IMR-90 (cell line): ENCODE data around the gene MAGI1. TPM values are rescaled to one million over a fixed set of nuclear protein-coding genes. Genes with fewer than 3 reads are reported as not detected.

Experiments
- ATAC-seq: fragments of 200-7000 bp; cut with Tn5 transposase; 2 replicates; pipeline ENCODE4 v1.9.1; 2020; ENCODE audit warnings: low read depth, mild to moderate bottlenecking, moderate library complexity
- BruUV-seq: library from RNA; stranded (reverse); fragments of 400-500 nt; replicated peaks from 2 replicates; lab custom pipeline; 2021; lab: Mats Ljungman, UMichigan
- CTCF ChIA-PET: fragments of 300-600 bp; formaldehyde crosslinking; extraction: SDS; loops from one replicate; lab custom pipeline; 2021; ENCODE audit warnings: antibody characterized with exemption; lab: Yijun Ruan, JAX
- POLR2A ChIA-PET: fragments of 300-600 bp; sonication (Branson Sonifier 250); formaldehyde crosslinking; loops from one replicate; lab custom pipeline; 2022; ENCODE audit warnings: antibody characterized with exemption; ENCODE audit not compliant: unreplicated experiment; lab: Charles Lee
- DNase-seq: peaks from one replicate; pipeline ENCODE4 v3.0.0; 2013
- H2AFZ ChIP-seq: replicated peaks from 2 replicates; pipeline ENCODE3; 2013; ENCODE audit warnings: low read length, mild to moderate bottlenecking; ENCODE audit not compliant: poor library complexity
- H2AK5ac ChIP-seq: 2 replicates; pipeline ENCODE4 v1.6.1; 2013; ENCODE audit warnings: low read depth, low read length, inconsistent platforms
- H2AK9ac ChIP-seq: replicated peaks from 2 replicates; pipeline ENCODE3; 2013; ENCODE audit warnings: mild to moderate bottlenecking, low read depth, low read length, moderate library complexity; ENCODE audit not compliant: poor library complexity
- H2BK120ac ChIP-seq: 2 replicates; pipeline ENCODE4 v1.6.1; 2013; ENCODE audit warnings: low read depth, low read length, inconsistent platforms
- H2BK15ac ChIP-seq: 3 replicates; pipeline ENCODE4 v1.6.1; 2013; ENCODE audit warnings: low read depth, low read length, inconsistent platforms
- H2BK20ac ChIP-seq: 2 replicates; pipeline ENCODE4 v1.6.1; 2013; ENCODE audit warnings: low read depth, mild to moderate bottlenecking, inconsistent platforms, low read length, moderate library complexity
- H2BK5ac ChIP-seq: 2 replicates; pipeline ENCODE4 v1.6.1; 2013; ENCODE audit warnings: mild to moderate bottlenecking, low read depth, low read length, inconsistent platforms; ENCODE audit not compliant: poor library complexity, severe bottlenecking
- H3K14ac ChIP-seq: replicated peaks from 2 replicates; pipeline ENCODE4 v1.6.1; 2013; ENCODE audit warnings: low read depth, low read length, inconsistent platforms
- H3K18ac ChIP-seq: 2 replicates; pipeline ENCODE4 v1.6.1; 2013; ENCODE audit warnings: low read depth, low read length, control low read depth
- H3K23ac ChIP-seq: 2 replicates; pipeline ENCODE4 v1.6.1; 2013; ENCODE audit warnings: low read depth, low read length, inconsistent platforms
- H3K27ac ChIP-seq: 2 replicates; pipeline ENCODE4 v1.5.1; 2013; ENCODE audit warnings: mild to moderate bottlenecking, control low read depth, low read length; ENCODE audit not compliant: insufficient read depth
- H3K27me3 ChIP-seq: 2 replicates; pipeline ENCODE4 v1.6.1; 2013; ENCODE audit warnings: low read length; ENCODE audit not compliant: control insufficient read depth, insufficient read depth
- H3K36me3 ChIP-seq: 2 replicates; pipeline ENCODE4 v1.6.1; 2013; ENCODE audit warnings: low read length, mixed read lengths; ENCODE audit not compliant: control insufficient read depth, insufficient read depth
- H3K4ac ChIP-seq: 2 replicates; pipeline ENCODE4 v1.6.1; 2013; ENCODE audit warnings: low read depth, low read length, inconsistent platforms
- H3K4me1 ChIP-seq: 2 replicates; pipeline ENCODE4 v1.6.1; 2013; ENCODE audit warnings: low read length, mixed read lengths; ENCODE audit not compliant: control insufficient read depth, insufficient read depth
- H3K4me2 ChIP-seq: 2 replicates; pipeline ENCODE4 v1.6.1; 2013; ENCODE audit warnings: low read depth, mild to moderate bottlenecking, control low read depth, low read length, moderate library complexity
- H3K4me3 ChIP-seq: 2 replicates; pipeline ENCODE4 v1.5.1; 2013; ENCODE audit warnings: low read depth, mild to moderate bottlenecking, control low read depth, low read length, moderate library complexity; ENCODE audit not compliant: insufficient read depth
- H3K56ac ChIP-seq: 2 replicates; pipeline ENCODE4 v1.6.1; 2013; ENCODE audit warnings: low read length, inconsistent platforms; ENCODE audit not compliant: insufficient read depth; ENCODE audit errors: extremely low read depth
- H3K79me1 ChIP-seq, 2 experiments: 2 replicates each; pipeline ENCODE4 v1.6.1; 2013; ENCODE audit warnings: low read length in 2 of 2, inconsistent platforms in 1 of 2, low read depth in 1 of 2
- H3K9ac ChIP-seq: 2 replicates; pipeline ENCODE4 v1.6.1; 2013; ENCODE audit warnings: low read depth, low read length, control low read depth
- H3K9me1 ChIP-seq: 2 replicates; pipeline ENCODE4 v1.6.1; 2013; ENCODE audit warnings: low read length, inconsistent platforms; ENCODE audit not compliant: insufficient read depth
- H3K9me3 ChIP-seq: 2 replicates; pipeline ENCODE4 v1.6.1; 2013; ENCODE audit warnings: low read length; ENCODE audit not compliant: control insufficient read depth, insufficient read depth
- H4K20me1 ChIP-seq: 2 replicates; pipeline ENCODE4 v1.6.1; 2013; ENCODE audit warnings: low read length, inconsistent platforms; ENCODE audit not compliant: insufficient read depth
- H4K5ac ChIP-seq: 2 replicates; pipeline ENCODE4 v1.6.1; 2013; ENCODE audit warnings: mild to moderate bottlenecking, low read depth, low read length, control low read depth
- H4K8ac ChIP-seq, 2 experiments: 2 replicates each; pipeline ENCODE4 v1.6.1; 2013; ENCODE audit warnings: low read depth in 2 of 2, low read length in 2 of 2, control low read depth in 1 of 2, inconsistent platforms in 1 of 2
- H4K91ac ChIP-seq: 2 replicates; pipeline ENCODE4 v1.6.1; 2013; ENCODE audit warnings: low read depth, low read length, inconsistent platforms; ENCODE audit not compliant: insufficient read depth
- BHLHE40 ChIP-seq: fragments of 150-350 bp; IDR thresholded peaks from 2 replicates; pipeline ENCODE4 v1.6.1; 2016; ENCODE audit warnings: mild to moderate bottlenecking, low read depth, low read length
- CEBPB ChIP-seq: IDR thresholded peaks from 2 replicates; pipeline ENCODE4 v1.6.1; 2012; ENCODE audit warnings: low read depth, low read length, improper control_type of control experiment
- CHD1 ChIP-seq: IDR thresholded peaks from 2 replicates; pipeline ENCODE4 v1.6.1; 2012; ENCODE audit warnings: low read depth, low read length, improper control_type of control experiment
- ELK1 ChIP-seq: fragments of 150-350 bp; IDR thresholded peaks from 2 replicates; pipeline ENCODE4 v1.6.1; 2016; ENCODE audit warnings: low read depth, mild to moderate bottlenecking, low read length, moderate library complexity, borderline replicate concordance
- FOS ChIP-seq: fragments of 150-350 bp; IDR thresholded peaks from 2 replicates; pipeline ENCODE4 v1.6.1; 2016; ENCODE audit warnings: low read depth, low read length
- MAFK ChIP-seq: IDR thresholded peaks from 2 replicates; pipeline ENCODE4 v1.6.1; 2012; ENCODE audit warnings: low read depth, low read length, improper control_type of control experiment
- MAZ ChIP-seq: IDR thresholded peaks from 2 replicates; pipeline ENCODE4 v1.6.1; 2012; ENCODE audit warnings: low read depth, mild to moderate bottlenecking, low read length, improper control_type of control experiment, moderate library complexity, borderline replicate concordance
- MXI1 ChIP-seq: IDR thresholded peaks from 2 replicates; pipeline ENCODE4 v1.6.1; 2012; ENCODE audit warnings: low read depth, mild to moderate bottlenecking, low read length, moderate library complexity, borderline replicate concordance
- NFE2L2 ChIP-seq: fragments of 150-350 bp; IDR thresholded peaks from 2 replicates; pipeline ENCODE4 v1.6.1; 2016; ENCODE audit warnings: low read depth, mild to moderate bottlenecking, low read length
- POLR2A ChIP-seq: IDR thresholded peaks from 2 replicates; pipeline ENCODE4 v1.6.1; 2012; ENCODE audit warnings: mild to moderate bottlenecking, low read depth, low read length
- RAD21 ChIP-seq: IDR thresholded peaks from 2 replicates; pipeline ENCODE4 v1.6.1; 2012; ENCODE audit warnings: low read length, improper control_type of control experiment
- RCOR1 ChIP-seq: IDR thresholded peaks from 2 replicates; pipeline ENCODE4 v1.6.1; 2012; ENCODE audit warnings: mild to moderate bottlenecking, low read length, improper control_type of control experiment; ENCODE audit not compliant: insufficient replicate concordance
- RFX5 ChIP-seq: IDR thresholded peaks from 2 replicates; pipeline ENCODE4 v1.8.0; 2012; ENCODE audit warnings: low read depth, mild to moderate bottlenecking, low read length, moderate library complexity
- SMC3 ChIP-seq: fragments of 150-350 bp; IDR thresholded peaks from 2 replicates; pipeline ENCODE4 v1.6.1; 2016; ENCODE audit warnings: low read depth, mild to moderate bottlenecking, antibody characterized with exemption, low read length, moderate library complexity
- dilution Hi-C: fragments of 300-500 bp; cut with HindIII; formaldehyde crosslinking; loops from one replicate; pipeline ENCODE4 v1.14.3; 2018; ENCODE audit warnings: low sequenced_read_pairs; ENCODE audit not compliant: unreplicated experiment
- in situ Hi-C: fragments of 300-500 bp; cut with MboI; formaldehyde crosslinking; loops from 3 replicates; pipeline ENCODE4 v1.14.3; 2019; ENCODE audit warnings: low sequenced_read_pairs, inconsistent platforms, mixed read lengths
- intact Hi-C: fragments of 100-400 bp; cut with micrococcal nuclease; formaldehyde crosslinking; loops from 2 replicates; pipeline ENCODE4 v1.10.0; 2022
- polyA plus RNA-seq, 3 experiments: library from polyadenylated mRNA; depleted of rRNA; stranded (reverse); fragments of >200 nt; gene quantifications; 2 replicates each; pipeline ENCODE4 v1.2.3, GENCODE V29; 2012; ENCODE audit warnings: low replicate concordance in 1 of 3
- total RNA-seq: library from RNA; depleted of rRNA; stranded (reverse); fragments of >200 nt; gene quantifications from 2 replicates; pipeline ENCODE4 v1.2.3, GENCODE V29; 2012
- TF ChIP-seq, protein P1 (sequence below): conservative IDR thresholded peaks from 2 replicates; pipeline ENCODE4 v1.5.1; 2012; ENCODE audit warnings: mild to moderate bottlenecking, low read depth, low read length, improper control_type of control experiment
- TF ChIP-seq, protein P2 (sequence below): fragments of 150-350 bp; IDR thresholded peaks from 2 replicates; pipeline ENCODE4 v1.6.1; 2017; ENCODE audit warnings: mild to moderate bottlenecking, antibody characterized with exemption, low read length, low read depth

MAGI1 gene
- total and polyA plus RNA-seq, 2 of the 4 experiments (the other 2 are of a cell fraction): 14.5 to 24.2 TPM

GRCh38 chr3:65338571-65338970 lies 700.1 kb downstream of the MAGI1 start:
- no TSS peak for BruUV-seq

More at GRCh38 chr3:65338571-65338970, 700.1 kb downstream of the MAGI1 start:
- H3K14ac ChIP-seq: no peak overlapping the region
- no peaks in the 10 kb centered on the region for H3K9me1 ChIP-seq
- CTCF ChIA-PET: no interaction called here
- H4K8ac ChIP-seq: no peak overlapping the region
- no peaks in the 10 kb centered on the region for H3K9me3 ChIP-seq
- POLR2A ChIA-PET: no interaction called here
- no peaks in the 10 kb centered on the region for H3K36me3 ChIP-seq
- no peak for TF ChIP-seq RFX5
- no peak for TF ChIP-seq RCOR1
- TF ChIP-seq CHD1: no peak
- no peak for TF ChIP-seq RAD21
- TF ChIP-seq MAZ: no peak
- TF ChIP-seq MXI1: no peak
- TF ChIP-seq ELK1: no peak
- no peak for TF ChIP-seq NFE2L2
- no peak for TF ChIP-seq POLR2A
- TF ChIP-seq, protein P1, sequence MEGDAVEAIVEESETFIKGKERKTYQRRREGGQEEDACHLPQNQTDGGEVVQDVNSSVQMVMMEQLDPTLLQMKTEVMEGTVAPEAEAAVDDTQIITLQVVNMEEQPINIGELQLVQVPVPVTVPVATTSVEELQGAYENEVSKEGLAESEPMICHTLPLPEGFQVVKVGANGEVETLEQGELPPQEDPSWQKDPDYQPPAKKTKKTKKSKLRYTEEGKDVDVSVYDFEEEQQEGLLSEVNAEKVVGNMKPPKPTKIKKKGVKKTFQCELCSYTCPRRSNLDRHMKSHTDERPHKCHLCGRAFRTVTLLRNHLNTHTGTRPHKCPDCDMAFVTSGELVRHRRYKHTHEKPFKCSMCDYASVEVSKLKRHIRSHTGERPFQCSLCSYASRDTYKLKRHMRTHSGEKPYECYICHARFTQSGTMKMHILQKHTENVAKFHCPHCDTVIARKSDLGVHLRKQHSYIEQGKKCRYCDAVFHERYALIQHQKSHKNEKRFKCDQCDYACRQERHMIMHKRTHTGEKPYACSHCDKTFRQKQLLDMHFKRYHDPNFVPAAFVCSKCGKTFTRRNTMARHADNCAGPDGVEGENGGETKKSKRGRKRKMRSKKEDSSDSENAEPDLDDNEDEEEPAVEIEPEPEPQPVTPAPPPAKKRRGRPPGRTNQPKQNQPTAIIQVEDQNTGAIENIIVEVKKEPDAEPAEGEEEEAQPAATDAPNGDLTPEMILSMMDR: no peak
- TF ChIP-seq, protein P2, sequence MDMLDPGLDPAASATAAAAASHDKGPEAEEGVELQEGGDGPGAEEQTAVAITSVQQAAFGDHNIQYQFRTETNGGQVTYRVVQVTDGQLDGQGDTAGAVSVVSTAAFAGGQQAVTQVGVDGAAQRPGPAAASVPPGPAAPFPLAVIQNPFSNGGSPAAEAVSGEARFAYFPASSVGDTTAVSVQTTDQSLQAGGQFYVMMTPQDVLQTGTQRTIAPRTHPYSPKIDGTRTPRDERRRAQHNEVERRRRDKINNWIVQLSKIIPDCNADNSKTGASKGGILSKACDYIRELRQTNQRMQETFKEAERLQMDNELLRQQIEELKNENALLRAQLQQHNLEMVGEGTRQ: no peak
- TF ChIP-seq SMC3: no peak
- TF ChIP-seq MAFK: no peak
- no peak for TF ChIP-seq CEBPB
- no peak for TF ChIP-seq FOS
- no peak for TF ChIP-seq BHLHE40
- H4K20me1 ChIP-seq: no peaks in the 10 kb centered on the region
- H3K79me1 ChIP-seq: no peaks in the 10 kb centered on the region
- H2BK5ac ChIP-seq: no peak overlapping the region
- H3K4me1 ChIP-seq: no peaks in the 10 kb centered on the region
- no peak overlapping the region for H3K18ac ChIP-seq
- no peak for ATAC-seq
- H3K56ac ChIP-seq: no peak overlapping the region
- H2BK15ac ChIP-seq: no peak overlapping the region
- no peak overlapping the region for H3K9ac ChIP-seq
- no peak overlapping the region for H2AK9ac ChIP-seq
- H3K27me3 ChIP-seq: peaks cover 23% of the 10 kb centered on the region
- no peak overlapping the region for H3K27ac ChIP-seq
- no peak overlapping the region for H2BK20ac ChIP-seq
- H2AK5ac ChIP-seq: no peak overlapping the region
- no peak overlapping the region for H4K5ac ChIP-seq
- no peak overlapping the region for H3K23ac ChIP-seq
- H2BK120ac ChIP-seq: no peak overlapping the region
- H4K91ac ChIP-seq: no peak overlapping the region
- dilution Hi-C loops (no loop called here), intact Hi-C loops (no loop called here), in situ Hi-C loops (no loop called here)
- peak; percentile 15 for DNase-seq
- no peak overlapping the region for H3K4me3 ChIP-seq
- H3K4ac ChIP-seq: no peak overlapping the region
- no peak overlapping the region for H2AFZ ChIP-seq
- no peak overlapping the region for H3K4me2 ChIP-seq
